GM20431 (cell line): ENCODE measurements around the gene NMUR1.
"Not testable (repeated sequence)": the region's sequence is repeated elsewhere in the genome, so short reads cannot be mapped to it uniquely, and the experiment has no call there.

Experiments used
- in situ Hi-C: fragments of 300-500 bp; cut with MseI, MboI; formaldehyde crosslinking; loops from one replicate; pipeline ENCODE4 v1.15.0; 2020; ENCODE audit warnings: low sequenced_read_pairs; ENCODE audit not compliant: unreplicated experiment

Gene NMUR1, protein sequence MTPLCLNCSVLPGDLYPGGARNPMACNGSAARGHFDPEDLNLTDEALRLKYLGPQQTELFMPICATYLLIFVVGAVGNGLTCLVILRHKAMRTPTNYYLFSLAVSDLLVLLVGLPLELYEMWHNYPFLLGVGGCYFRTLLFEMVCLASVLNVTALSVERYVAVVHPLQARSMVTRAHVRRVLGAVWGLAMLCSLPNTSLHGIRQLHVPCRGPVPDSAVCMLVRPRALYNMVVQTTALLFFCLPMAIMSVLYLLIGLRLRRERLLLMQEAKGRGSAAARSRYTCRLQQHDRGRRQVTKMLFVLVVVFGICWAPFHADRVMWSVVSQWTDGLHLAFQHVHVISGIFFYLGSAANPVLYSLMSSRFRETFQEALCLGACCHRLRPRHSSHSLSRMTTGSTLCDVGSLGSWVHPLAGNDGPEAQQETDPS

DNA sequence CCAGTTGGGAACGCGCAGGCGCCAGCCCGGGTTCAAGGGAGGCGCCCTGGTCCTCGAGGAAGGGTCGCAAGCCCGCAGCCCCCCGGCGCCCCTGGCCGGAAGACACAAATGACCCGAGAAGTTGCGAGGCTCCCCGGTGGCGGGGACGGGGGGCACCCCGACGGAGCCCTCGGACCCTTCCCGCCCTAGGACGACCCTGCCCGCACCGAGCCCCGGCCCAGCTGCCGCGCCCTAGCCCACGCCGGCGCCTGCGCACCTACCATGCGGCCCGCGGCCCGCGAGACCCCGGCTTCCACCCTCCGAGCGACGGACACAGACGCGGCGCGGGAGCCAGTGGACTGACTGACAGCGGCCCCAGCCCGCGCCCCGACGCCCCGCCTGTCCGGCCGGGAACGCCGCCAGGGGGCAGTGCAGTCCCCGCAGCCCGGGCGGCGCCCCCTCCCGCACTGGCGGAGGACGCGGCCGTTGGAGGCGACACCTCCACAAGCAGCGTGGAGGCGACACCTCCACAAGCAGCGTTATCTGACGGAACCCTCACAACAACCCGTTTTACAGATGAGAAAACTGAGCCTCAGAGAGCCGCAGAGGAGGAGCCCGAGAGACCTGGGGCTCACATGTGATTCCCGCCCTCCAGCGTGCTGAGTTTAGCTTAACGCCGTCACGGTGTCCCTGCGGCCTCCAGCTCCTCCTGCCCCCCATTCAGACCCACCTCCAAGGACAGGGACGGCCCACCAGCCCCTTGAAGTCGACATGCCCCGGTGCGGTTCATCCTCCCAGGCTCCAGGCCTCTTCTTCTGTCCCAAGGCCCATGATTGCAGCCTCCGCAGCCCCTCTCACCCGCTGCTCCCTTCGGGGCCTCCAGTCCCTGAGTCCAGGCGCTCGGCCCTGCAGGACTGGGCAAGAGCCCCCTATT, at the start of gene NMUR1:
TSS of gene NMUR1 (minus strand) at position 347 of the 913 bp plus-strand sequence. CDS start at position 263, 84 bp downstream.
- in situ Hi-C loops: no loop called here

DNA sequence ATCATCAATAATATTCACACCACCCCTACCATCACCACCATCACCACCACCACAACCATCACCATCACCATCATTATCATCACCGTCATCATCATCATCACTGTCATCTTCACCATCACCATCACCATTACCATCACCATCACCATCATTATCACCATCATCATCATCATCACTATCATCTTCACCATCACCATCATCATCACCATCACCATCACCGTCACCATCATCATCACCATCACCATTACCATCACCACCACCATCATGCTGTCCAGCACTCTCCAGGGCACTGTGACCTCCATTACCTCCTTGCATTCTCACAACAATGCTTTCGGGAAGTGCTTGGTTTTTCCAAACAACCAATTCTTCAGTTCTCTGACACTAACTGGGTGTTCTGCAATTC, 49.3 kb upstream of the NMUR1 start:
- in situ Hi-C loops: no loop called here

DNA sequence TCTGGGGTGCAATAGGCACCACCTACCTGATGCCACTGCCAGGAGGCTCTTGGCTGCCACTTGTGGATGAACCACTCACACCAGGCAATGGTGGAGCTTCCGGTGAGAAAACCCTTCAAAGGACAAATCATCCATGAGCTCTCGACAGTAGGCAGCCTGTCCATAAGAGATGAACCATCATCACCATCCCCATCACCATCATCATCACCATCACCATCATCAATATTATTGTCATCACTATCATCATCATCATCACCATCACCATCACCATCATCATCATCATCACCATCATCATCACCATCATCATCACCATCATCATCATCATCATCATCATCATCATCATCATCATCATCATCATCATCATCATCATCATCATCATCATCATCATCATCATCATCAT, 48.4 kb upstream of the NMUR1 start:
- in situ Hi-C loops: not testable (repeated sequence)

DNA sequence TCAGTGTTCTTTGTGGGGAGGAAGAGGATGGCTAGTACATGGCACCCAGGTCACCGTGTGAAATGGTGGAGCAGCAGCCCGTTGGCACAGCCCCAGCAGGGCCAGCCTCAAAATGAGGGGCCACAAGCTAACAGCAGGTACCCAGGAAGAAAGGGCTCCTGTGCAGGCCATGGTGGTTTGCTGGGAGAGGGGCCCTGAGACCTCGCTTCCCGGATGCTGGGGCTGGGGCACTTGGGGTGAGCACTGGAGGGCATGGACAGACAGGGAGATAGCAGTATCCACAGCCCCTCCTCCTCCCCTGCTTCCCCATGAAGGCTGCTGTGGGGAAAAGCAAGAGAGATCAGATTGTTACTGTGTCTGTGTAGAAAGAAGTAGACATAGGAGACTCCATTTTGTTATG, 46.2 kb upstream of the NMUR1 start:
- in situ Hi-C loops: no loop called here

DNA sequence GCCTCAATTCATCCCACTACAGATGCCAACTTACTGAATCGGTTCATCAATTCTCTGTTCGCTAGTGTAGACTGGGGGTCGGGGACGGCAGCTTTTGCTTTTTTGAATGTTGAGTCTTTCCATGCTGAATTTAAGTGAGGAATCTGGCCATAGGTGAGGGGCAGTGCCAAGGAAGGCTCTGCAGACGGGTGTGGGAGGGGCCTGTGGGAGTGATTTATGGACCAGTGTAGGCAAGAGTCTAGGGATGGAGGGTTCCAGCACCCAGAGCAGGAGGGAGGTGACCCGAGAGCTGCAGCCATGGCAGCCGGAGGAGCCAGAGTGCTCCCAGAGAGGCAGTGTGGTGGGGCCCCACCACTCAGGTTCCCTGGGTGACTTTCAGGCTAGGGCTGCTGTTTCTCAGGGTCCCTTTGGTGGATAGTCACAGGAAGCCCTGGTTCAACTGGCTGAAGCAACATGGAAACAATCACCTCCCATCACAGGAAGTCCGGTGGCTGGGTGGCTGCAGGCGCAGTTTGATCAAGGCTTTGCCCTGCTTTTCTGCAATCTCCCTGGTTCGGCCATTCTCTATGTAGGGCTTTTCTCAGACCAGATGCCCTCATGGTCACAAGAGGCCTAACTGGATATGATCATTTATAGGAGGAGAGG, 45.5 kb upstream of the NMUR1 start:
- in situ Hi-C loops: no loop called here

DNA sequence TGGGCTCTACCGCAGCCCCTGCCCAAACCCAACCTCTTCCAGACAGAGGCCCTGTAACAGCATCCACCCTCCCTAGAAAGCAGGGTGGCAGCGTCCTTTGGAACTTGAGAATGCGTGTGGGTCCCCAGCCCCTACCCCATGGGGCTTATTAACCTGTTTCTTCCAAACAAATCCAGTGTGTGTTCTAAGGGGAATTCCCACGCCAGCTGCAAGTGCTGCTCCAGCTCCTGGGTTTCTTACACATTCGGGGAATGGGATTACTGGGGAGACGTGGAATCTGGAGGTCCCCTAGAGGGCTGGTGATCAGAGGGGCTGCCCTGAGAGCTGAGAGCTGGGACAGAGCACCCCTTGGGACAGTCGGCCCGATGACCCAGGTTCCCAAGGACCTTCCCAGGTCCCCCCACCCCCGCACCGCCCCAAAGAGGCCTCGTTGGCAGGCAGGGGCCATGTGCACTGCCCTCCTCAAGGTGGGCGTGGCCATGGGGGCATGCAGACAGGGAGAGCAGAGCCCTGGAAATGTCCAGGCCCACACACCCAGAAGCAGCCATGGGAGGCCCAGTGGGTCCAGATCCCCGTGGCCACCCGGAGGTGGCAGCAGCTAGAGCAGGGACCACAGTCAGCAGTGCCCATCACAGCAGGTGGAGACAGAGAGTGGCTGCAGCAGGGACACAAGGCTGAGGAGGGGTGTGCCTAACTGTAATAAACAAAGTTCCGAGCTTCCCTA, 43.6 kb upstream of the NMUR1 start:
- in situ Hi-C loops: no loop called here

DNA sequence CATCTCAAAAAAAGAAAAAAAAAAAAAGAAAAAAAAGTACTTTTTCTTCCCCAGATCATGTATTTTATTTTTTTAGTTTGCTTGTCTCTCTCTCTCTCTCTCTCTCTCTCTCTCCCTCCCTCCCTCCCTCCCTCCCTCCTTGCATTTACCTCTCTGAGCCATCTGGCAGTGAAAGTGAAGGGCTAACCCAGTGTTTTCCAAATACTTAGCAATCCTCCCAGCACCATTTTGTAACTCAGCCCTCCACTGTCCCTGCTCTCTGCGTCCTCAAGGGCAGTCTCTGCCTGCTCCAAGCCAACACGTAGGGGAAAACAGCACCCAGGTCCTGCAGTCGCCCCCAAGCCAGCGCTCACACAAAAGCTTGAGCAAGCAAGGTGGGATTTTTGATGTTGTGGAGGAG, 42.9 kb upstream of the NMUR1 start:
- in situ Hi-C loops: no loop called here

DNA sequence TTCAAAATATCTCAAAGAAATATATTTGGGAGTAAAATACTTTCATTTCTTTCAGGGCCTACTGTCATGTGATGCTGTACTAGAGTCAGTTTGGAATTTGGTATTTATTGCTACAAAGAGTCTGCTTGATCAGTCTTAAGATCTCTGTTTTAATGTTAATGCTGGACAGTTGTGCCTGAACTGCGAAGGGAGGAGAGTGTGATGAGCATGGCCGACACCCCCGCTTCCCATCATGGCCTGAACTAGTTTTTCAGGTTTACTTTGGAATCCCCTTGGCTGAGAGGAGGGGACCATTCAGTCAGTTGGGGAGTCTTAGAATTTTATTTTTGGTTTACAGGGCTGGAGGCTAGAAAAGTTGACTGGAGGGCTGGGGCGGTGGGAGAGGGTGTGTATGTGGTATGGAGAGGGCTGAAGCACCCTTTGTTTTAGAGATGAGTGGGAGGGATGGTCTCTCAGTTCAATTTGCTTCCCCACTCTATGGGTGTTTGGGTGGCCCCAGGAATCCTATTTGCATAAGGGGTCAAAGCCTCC, 41.5 kb upstream of the NMUR1 start:
- in situ Hi-C loops: no loop called here

DNA sequence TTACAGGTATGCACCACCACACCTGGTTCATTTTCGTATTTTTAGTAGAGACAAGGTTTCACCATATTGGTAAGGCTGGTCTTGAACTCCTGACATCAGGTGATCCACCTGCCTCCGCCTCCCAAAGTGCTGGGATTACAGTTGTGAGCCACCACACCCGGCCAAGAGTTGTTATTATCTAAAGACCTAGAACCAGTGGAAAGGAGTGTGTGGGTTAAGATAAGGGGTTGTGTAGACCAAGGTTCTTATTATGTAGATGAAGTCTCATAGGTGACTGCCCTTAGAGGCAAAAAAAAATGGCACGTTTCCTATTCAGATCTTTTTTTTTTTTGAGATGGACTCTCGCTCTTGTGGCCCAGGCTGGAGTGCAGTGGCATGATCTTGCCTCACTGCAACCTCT, 40.7 kb upstream of the NMUR1 start:
- in situ Hi-C loops: not testable (repeated sequence)

DNA sequence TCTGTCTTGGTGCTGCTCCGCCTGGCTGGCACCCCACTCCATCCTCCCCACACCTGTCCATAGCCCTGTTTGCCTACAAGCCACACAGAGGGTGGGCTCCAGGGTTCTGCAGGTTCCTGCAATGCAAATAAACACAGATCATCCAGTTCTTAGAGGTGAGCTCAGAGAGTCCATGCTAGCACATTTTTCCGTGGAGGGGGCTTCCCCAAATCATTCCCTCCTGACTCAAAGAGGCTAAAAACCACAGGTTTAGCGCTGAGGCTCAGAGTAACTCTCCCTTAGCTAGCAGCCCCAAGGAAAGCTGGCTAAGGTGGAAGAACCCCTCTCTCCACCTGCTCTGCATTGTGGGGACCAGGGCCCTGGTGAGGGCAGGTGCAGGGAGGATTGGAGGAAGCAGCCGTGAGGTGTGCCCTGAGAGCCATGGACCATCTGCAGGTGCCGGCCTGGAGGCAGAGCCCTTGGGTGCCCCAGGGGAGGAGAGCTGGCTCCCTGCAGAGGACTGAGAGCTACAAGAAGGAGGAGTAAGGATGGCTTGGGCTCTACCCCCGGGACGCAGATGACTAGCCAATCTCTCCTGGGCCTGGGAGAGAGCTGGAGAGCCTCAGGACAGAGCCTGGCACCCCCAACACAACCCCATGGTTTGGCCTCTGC, 38.7 kb upstream of the NMUR1 start:
- in situ Hi-C loops: no loop called here

DNA sequence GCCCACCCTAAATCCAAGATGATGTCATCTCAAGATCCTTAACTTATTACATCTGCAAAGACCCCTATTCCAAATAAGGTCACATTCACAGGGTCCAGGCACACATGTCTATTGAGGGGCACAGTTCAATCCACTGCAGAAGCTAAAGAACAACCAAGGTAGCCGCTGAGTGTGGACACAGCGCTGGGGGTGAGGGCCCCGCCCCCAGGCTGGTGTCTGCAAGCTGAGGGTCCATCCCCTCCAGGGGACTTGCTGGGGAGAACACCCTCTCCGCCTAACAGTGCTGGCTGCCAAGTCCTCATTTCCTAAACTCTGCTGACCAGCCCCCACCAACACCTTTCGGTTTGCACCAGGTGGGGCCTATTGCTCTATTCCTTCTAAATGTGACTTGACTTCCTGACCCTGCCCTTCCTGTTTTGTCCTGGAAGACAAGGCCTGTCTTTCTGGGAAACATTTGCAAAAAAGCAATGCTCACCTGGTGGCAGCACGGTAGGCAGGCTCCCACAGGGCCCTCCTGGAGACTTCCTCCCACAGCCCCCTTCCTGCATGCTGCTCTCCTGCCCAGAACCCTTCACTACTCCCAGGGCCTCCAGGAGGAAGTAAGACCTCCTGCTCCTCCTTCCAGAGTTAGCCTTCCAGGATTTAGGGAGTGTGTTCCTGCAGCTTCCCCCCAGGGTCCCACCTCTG, 38.0 kb upstream of the NMUR1 start:
- in situ Hi-C loops: no loop called here

DNA sequence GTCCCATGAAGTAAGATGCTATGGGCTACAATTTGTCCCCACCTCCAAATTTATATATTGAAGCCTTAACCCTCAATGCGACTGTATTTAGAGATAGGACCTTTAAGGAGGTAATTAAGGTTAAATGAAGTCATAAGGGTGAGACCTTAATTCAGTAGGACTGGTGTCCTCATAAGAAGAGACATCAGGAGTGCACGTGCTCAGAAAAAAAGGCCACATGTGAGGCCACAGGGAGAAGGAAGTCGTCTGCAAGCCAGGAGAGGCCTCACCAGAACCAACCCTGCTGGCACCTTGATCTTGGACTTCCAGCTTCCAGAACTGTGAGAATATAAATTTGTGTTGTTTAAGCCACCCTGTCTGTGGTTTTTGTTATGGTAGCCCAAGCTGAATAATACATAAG, 36.9 kb upstream of the NMUR1 start:
- in situ Hi-C loops: no loop called here

DNA sequence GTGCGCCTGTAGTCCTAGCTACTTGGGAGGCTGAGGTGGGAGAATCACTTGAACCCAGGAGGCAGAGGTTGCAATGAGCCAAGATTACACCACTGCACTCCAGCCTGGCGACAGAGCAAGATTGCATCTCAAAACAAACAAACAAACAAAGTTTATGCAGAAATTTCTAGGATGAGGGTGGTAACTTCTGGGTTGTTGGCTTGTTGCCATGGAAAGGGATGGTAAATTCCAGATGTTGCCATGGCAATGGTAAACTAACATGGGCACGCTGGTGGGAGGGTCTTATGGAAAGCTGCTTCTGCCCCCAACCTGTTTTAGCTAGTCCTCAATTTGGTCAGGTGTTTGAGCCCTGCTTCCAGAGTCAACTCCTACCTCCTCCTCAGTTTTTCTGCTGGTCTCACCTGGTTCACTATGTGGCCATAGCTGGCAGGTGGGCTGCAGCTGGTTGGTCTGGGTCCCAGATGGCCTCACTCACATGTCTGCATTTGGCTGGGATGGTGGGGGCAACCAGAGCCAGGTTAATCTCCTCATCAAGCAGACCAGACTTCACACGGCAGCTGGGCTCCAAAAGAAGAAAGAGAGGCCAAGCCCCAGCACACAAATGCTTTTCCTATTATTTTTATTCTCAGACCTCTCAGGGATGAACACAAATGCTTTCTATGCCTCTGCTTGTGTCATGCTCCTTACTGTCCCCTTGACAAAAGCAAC, 35.8 kb upstream of the NMUR1 start:
- in situ Hi-C loops: no loop called here

DNA sequence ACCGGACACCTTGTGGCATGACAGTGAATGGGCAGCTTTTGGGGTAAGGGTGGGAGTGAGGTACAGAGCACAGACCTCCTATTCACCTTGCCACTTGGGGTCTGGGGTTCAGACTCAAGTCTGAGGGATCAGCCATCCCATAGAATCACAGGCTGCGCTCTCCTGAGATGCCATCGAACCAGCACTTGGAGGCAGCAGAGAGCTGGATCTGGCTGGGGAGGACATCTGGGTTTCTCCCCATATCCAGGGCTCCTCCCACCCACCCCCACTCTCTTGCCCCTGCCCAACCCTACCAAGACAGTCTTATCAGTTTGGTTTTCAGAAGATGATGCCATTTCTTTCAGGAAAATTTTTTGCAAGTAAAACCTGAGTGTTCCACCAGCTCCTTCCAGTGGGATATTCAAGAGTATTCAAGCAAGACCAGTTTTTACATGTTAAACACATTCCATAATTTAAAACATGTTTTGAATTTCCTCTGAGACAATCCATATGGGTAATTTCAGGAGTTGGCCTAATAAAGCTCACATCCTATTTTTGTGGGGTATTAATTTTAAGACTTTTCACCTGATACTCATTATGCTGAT, 33.2 kb upstream of the NMUR1 start:
- in situ Hi-C loops: no loop called here

DNA sequence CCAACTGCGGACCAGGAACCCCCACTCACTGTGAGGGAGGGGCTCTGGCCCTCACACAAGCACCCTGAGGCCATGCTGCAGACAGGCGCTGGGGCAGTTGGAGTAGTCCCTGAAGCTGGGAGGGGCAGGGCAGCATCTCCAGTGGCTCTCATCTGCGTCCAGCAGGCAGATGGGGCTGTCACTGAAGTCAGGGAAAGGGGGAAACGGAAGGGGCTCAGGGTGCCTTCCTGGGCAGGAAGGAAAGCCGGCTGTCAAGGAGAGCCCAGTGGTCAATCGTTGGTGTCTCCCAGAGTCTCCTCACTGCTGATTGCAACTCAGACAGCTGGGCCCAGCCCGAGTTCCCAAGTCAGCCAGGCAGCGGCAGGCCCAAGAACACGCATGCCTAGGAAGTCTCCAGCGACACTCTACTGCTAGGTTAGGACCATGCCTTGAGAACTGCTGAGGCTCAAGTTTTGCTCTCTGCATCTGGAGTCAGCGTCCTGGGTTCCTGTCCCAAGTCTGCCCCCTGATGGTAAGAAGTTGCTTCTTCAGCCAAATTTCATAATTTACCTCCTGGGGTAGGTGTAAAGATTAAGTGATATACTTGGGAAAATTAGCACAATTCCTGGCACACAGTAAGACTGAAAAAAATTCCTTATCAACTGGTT, 27.4 kb upstream of the NMUR1 start:
- in situ Hi-C loops: no loop called here

DNA sequence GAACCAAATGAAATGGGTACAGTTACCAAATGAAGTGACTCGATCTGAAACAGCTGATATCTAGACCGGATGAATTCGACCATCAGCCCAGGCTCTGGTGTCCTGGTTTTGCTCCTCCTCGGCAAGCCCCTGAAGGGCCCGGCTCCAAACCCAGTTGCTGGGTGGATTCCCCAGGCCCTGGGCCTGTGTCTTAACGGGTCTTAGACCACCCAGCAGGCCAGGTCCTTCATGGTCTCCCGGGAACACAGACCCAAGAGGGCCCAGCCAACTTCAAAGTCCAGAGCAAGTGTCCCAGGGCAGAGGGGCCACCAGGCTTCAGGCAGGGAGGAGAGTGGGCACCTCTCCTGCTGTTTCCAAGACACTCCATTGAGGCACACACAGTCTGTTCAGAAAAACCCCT, 26.7 kb upstream of the NMUR1 start:
- in situ Hi-C loops: no loop called here

DNA sequence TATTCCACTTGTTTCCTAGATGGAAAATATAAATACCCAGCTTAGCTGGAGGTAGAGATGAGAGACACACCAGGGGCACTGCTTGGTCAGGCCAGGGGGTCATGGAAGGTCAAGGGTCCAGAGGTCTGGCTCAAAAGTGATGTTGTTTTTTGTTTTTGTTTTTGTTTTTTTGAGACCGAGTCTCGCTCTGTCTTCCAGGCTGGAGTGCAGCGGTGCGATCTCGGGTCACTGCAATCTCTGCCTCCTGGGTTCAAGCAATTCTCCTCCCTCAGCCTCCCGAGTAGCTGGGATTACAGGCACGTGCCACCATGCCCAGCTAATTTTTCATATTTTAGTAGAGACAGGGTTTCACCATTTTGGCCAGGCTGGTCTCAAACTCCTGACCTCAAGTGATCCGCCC, 26.3 kb upstream of the NMUR1 start:
- in situ Hi-C loops: not testable (repeated sequence)
